Limb (tissue), 2 donors: ENCODE data around the gene REM1.
A peak's percentile ranks its signal among the peaks of the same experiment; 100 is the strongest.
"Not testable (repeated sequence)": the region's sequence is repeated elsewhere in the genome, so short reads cannot be mapped to it uniquely, and the experiment has no call there.

Source experiments
- DNase-seq, 2 donors: peaks; one replicate each; pipeline ENCODE4 v3.0.0-alpha.2; 2016; ENCODE audit errors: extremely low spot score in 2 of 2

The REM1 gene

DNA sequence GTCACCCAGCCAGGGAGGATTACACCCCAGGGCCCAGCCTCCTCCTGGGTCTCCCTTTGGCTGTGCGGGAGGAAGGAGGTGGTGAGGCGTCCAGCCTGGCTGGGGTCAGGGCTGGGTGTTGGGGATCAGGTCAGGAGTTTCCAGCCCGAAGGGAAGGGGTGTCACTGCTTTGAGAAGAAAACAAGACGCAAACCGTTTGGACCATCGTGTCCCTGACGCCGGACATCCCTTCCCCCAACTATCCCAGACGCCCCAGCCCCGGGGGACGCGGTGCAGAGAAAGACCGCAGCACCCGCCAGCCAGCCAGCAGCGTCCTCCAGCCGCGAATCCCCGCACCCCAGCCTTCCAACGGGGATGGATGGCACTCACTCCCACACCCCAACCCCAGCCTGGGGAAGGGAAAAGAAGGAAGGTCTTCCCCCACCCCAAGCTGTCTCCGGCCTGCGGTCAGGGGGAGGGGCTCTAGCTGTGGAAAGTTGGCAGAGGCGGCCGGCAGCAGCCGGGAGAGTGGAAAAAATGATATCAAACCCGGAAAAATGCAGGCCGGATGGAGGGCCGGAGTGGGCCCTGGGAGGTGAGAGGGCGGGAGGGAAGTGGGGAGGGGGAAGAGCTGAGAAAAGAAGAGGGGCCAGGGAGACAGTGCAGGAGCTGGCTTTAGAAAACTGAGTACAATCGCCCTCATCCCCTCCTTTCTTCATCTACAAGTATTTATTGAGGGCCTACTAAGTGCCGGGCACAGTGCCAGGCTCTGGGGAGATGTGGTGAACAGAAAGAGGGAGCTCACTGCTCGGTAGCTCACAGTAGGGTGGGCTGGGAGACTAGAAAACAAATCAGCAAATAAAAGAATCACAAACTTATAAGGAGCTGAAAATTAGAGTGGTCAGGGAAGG, 10.6 kb downstream of the REM1 start:
- DNase-seq = peak; percentile 75 to 87

DNA sequence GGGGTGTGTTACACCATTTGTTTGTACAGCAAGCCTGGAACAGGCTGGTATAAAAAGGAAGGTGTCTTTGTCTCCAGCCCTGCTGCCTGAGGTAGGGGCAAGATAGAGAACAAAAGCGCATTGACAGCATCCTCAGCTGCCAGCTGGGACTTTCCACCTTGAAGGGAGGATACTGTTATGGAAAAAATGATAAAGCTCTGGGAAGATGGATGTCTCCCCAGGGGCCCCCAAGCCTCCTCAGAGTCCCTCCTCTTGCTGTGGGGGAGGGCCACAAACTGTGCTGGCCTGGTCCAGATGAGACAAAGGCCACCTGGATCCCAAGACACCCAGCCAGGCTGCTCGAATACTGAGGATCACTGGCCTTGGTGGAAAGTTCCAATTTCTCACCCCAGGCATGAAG, 13.0 kb downstream of the REM1 start:
- DNase-seq = no peak

DNA sequence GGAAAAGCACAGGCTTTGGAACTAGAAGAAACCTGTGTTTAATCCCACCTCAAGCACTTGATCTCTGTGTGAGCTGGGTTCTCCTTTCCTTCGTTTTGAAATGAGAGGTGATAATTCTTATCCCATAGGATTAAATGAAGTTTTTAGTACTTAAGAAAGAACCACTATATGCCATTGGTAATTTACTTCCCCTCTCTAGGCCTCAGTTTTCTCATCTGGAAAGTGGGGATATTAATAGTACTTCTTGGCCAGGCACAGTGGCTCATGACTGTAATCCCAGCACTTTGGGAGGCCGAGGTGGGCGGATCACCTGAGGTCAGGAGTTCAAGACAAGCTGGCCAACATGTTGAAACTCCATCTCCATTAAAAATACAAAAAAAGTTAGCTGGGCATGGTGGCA, 14.1 kb downstream of the REM1 start:
- DNase-seq = no peak

GRCh38 chr20:31490752-31491151, 15.7 kb downstream of the REM1 start:
- no peak for DNase-seq

DNA sequence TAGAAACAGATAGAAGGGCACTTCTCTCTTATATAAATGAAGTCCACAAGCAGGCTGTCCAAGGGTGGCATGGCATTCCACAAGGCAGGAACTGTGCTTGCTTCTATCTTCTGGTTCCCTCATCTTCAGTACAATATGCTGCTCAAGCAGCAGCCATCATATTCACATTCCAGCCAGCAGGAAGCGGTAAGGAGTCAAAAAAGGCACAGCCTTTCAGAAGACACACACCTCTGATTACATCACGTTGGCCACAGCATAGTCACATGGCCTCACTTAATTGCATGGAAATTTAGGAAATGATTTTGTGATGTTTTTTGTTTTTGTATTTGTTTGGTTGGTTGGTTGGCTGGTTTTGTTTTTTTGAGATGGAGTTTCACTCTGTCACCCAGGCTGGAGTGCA, 19.0 kb downstream of the REM1 start:
- no peak for DNase-seq

- peak; percentile 50 to 75 for DNase-seq
Measured at GRCh38 chr20:31496761-31497295, 21.7 kb downstream of the REM1 start.

DNA sequence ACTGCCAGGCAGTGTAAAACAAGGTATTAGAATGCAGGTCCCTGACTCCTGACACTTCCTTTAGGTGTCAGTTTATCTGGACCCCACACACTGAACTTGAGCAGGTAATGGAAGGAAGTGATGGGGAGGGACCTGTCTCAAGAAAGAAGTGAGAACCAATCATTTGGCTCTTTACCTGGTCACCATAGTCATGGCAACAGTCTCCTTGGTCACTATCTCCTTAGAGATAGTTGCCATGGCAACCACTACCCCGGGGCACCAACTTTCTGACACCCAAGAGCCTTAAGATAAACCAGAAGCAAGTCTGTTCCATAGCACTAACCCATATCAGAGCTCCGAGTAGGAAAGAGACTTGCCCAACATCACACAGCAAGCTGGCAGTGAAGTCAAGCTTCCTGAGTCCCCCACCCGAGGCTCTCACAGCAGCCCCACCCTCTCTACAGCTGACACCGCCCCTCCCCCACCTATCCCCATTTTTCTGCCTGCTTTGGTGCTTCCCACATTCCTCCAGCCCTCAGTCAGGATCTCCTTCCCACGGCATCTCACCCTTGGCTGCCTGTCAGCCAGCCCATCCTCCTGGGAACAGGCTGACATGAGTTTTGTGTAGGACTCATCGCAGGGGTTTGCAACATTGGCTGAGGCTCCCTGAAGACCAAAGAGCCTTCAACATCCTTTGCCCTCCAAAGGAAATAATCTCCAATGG, 22.9 kb downstream of the REM1 start:
- DNase-seq = no peak

DNA sequence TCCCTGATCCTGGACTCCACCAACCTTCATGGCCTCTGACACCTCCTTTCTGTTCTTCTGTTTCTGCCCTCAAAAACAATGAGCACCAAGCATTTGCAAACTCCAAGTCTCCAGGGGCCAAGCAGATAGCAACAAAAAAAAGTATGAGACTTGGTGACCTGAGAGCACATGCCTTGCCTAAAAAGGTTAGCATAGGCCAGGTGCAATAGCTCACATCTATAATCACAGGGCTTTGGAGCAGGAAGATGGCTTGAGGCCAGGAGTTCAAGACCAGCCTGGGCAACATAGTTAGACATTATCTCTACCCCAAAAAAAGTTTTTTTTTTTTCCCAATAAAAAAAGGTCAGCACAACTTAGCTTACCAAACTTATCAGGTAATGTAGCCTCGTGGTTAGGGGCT, 25.4 kb downstream of the REM1 start:
- no peak for DNase-seq

GRCh38 chr20:31502884-31503673, 28.0 kb downstream of the REM1 start:
- DNase-seq = peak; percentile 76 to 81

DNA sequence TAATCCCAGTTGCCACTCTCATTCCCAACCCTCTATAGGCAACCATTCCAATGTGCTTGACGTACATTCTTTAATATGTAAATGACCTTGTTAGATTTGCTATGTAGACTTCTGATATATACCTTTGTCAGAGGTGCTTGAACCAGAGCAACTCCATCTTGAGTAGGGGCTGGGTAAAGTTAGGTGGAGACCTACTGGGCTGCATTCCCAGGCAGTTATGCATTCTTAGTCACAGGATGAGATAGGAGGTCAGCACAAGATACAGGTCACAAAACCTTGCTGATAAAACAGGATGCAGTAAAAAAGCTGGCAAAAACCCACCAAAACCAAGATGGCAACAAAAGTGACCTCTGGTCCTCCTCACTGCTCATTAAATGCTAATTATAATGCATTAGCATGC, 30.8 kb downstream of the REM1 start:
- no peak for DNase-seq

DNA sequence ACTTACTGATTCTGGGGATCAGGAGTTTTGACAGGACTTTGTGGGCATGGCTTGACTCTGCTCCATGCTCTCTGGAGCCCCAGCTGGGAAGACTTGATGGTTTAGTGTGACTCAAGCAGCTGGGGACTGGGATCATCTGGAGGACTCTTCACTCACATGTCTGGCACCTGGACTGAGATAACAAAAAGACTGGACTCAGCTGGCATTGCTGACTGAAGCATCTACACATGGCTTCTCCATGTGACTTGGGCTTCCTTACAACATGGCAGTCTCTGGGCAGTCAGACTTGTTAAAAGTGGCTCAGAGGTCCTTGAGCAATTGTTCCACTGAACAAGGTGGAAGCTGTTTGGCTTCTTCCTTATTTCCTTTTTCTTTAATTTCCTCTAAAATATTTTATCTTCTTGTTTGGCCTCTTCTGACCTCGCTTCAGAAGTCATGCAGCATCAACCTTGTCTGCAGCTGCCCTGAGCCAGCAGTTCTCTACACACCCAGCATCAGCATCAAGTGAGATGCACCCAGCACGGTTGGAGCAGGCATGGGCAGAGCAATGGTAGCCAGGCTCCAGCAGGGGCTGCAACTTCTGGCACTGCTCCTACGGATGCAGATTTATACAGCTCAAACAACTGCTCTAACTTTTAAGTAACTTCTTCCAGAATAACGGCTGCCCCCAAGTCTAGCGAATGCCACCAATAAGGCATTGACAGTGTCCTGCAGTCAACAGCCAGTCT, 33.6 kb downstream of the REM1 start:
- no peak for DNase-seq

- DNase-seq = peak; percentile 93 to 96
Measured at GRCh38 chr20:31514154-31515071, 39.3 kb downstream of the REM1 start, which contains the start of gene HM13. Gene HM13, plus strand, starts transcription at chr20:31514442. Its CDS starts 110 bp downstream, at chr20:31514552.

GRCh38 chr20:31515072-31515774, 40.1 kb downstream of the REM1 start:
- no peak for DNase-seq

DNA sequence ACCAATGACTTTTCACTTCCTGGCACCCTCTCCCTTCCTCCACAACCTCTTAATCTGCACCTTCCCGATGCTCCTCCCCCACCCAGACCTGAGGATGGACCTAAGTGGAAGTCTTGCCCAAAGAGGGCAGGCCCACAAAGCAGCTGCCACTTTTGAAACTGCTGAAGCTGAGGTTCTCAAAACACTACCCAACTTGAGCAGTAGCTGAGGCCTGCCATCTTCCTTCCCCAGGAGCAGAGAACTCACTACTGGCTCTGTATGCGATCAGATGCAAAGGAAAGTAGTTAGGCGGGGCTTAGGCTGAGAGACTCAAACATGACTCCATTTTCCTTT, 40.7 kb downstream of the REM1 start:
- no peak for DNase-seq

DNA sequence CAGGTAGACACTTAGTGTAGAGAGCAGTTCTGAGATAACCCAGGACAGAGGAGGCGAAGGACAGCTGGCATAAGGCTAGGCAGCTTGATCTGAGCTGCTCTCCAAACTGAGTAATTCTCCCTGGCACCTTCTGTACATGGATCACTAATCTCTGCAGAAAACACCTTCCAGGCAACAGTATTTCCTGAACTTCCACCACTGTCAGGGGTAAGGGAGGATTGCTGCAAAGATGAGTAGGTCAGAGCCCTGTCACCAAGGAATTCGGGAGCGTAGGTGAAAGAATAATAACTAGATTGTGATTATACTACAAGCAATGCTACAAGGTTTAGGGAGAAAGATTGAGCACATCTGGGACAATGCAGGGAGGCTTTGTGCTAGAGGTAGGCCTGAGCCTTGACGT, 41.1 kb downstream of the REM1 start:
- DNase-seq = no peak

GRCh38 chr20:31516651-31517050, 41.6 kb downstream of the REM1 start:
- no peak for DNase-seq

GRCh38 chr20:31517373-31517772, 42.3 kb downstream of the REM1 start:
- DNase-seq = no peak

GRCh38 chr20:31521267-31521666, 46.2 kb downstream of the REM1 start:
- not testable (repeated sequence) for DNase-seq

DNA sequence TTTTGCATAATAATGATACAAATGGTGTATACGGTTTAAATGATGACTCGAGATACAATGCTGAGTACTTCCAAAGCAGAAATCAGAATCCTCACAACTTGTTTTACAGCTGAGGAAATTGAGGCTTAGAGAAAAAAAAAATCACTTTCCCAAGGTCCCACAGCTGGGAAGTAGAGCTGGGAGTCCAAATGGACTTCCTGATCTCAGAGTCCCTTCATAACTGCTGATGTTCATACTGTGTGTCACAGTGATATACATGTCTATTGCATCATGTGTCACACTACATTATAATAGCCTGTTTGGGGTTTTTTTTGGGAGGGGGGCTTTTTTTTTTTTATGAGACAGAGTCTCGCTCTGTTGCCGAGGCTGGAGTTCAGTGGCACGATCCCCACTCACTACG, 47.6 kb downstream of the REM1 start:
- no peak for DNase-seq
